WTC11 (cell line): ENCODE data around the gene AFF2. TPM values are rescaled to one million over a fixed set of nuclear protein-coding genes. Genes with fewer than 3 reads are reported as not detected.

Source experiments
- ATAC-seq: fragments of 200-7000 bp; cut with Tn5 transposase; 2 replicates; pipeline ENCODE4 v1.10.0; 2021; ENCODE audit warnings: mild to moderate bottlenecking, moderate library complexity
- CTCF ChIA-PET: fragments of 300-600 bp; sonication (Branson Sonifier 250); formaldehyde crosslinking; loops from one replicate; lab custom pipeline; 2021; ENCODE audit warnings: antibody characterized with exemption; lab: Charles Lee
- POLR2A ChIA-PET: fragments of 350-600 bp; sonication (Branson Sonifier 250); formaldehyde crosslinking; loops from one replicate; lab custom pipeline; 2021; ENCODE audit warnings: antibody characterized with exemption; lab: Charles Lee
- DNase-seq: peaks from one replicate; pipeline ENCODE4 v3.0.0; 2021; ENCODE audit warnings: low spot score
- H3K27ac Mint-ChIP-seq: 2 replicates; pipeline ENCODE4 v1.8.0; 2021; ENCODE audit warnings: mixed read lengths
- H3K27me3 Mint-ChIP-seq: 2 replicates; pipeline ENCODE4 v1.8.0; 2021; ENCODE audit warnings: low read depth, mild to moderate bottlenecking, moderate library complexity, mixed read lengths
- H3K36me3 Mint-ChIP-seq: 2 replicates; pipeline ENCODE4 v1.8.0; 2021; ENCODE audit warnings: mixed read lengths
- H3K4me1 Mint-ChIP-seq: 2 replicates; pipeline ENCODE4 v1.8.0; 2022; ENCODE audit warnings: mixed read lengths
- H3K4me3 Mint-ChIP-seq: 2 replicates; pipeline ENCODE4 v1.8.0; 2021; ENCODE audit warnings: mild to moderate bottlenecking, moderate library complexity, mixed read lengths
- H3K9me3 Mint-ChIP-seq: 2 replicates; pipeline ENCODE4 v1.8.0; 2021; ENCODE audit warnings: mixed read lengths
- AR ChIP-seq: fragments of 250-450 bp; sonication (Bioruptor Pico); IDR thresholded peaks from 2 replicates; pipeline ENCODE4 v1.9.0; 2021; ENCODE audit warnings: mild to moderate bottlenecking
- ATF1 ChIP-seq: sonication (generic); formaldehyde crosslinking; IDR thresholded peaks from 2 replicates; pipeline ENCODE4 v1.8.1; 2023; ENCODE audit warnings: mild to moderate bottlenecking, moderate library complexity, missing genetic modification reagents
- ATF2 ChIP-seq: sonication (generic); formaldehyde crosslinking; IDR thresholded peaks from 2 replicates; pipeline ENCODE4 v1.8.1; 2022; ENCODE audit warnings: low read depth, missing genetic modification reagents, borderline replicate concordance
- FOXP4 ChIP-seq: sonication (generic); formaldehyde crosslinking; IDR thresholded peaks from 2 replicates; pipeline ENCODE4 v1.8.0; 2022; ENCODE audit warnings: mild to moderate bottlenecking, missing genetic modification reagents
- GTF2I ChIP-seq: fragments of 250-450 bp; sonication (Bioruptor Pico); conservative IDR thresholded peaks from 2 replicates; pipeline ENCODE4 v1.4.0; 2021; ENCODE audit warnings: mild to moderate bottlenecking
- HMGA2 ChIP-seq: fragments of 250-450 bp; sonication (Bioruptor Pico); IDR thresholded peaks from 2 replicates; pipeline ENCODE4 v1.4.0; 2021; ENCODE audit warnings: mild to moderate bottlenecking, moderate library complexity
- HMGXB4 ChIP-seq: sonication (generic); formaldehyde crosslinking; IDR thresholded peaks from 2 replicates; pipeline ENCODE4 v1.8.1; 2023; ENCODE audit warnings: mild to moderate bottlenecking, moderate library complexity, missing genetic modification reagents
- MLX ChIP-seq: sonication (generic); formaldehyde crosslinking; IDR thresholded peaks from 2 replicates; pipeline ENCODE4 v1.8.1; 2023; ENCODE audit warnings: mild to moderate bottlenecking, missing genetic modification reagents, moderate library complexity
- NFATC4 ChIP-seq: fragments of 250-450 bp; sonication (Bioruptor Pico); IDR thresholded peaks from 2 replicates; pipeline ENCODE4 v1.9.0; 2021; ENCODE audit warnings: mild to moderate bottlenecking
- NFE2L1 ChIP-seq: sonication (generic); formaldehyde crosslinking; IDR thresholded peaks from 2 replicates; pipeline ENCODE4 v1.8.1; 2023; ENCODE audit warnings: missing genetic modification reagents
- NFYB ChIP-seq: sonication (generic); formaldehyde crosslinking; conservative IDR thresholded peaks from 2 replicates; pipeline ENCODE4 v1.8.0; 2022; ENCODE audit warnings: low read depth, missing genetic modification reagents
- NR1H2 ChIP-seq: sonication (generic); formaldehyde crosslinking; IDR thresholded peaks from 2 replicates; pipeline ENCODE4 v1.9.0; 2021; ENCODE audit warnings: mild to moderate bottlenecking, moderate library complexity, missing genetic modification reagents
- NR2C2 ChIP-seq: sonication (generic); formaldehyde crosslinking; IDR thresholded peaks from 2 replicates; pipeline ENCODE4 v1.8.0; 2022; ENCODE audit warnings: mild to moderate bottlenecking, missing genetic modification reagents
- OVOL2 ChIP-seq: fragments of 250-450 bp; sonication (Bioruptor Pico); IDR thresholded peaks from 2 replicates; pipeline ENCODE4 v1.9.0; 2021; ENCODE audit warnings: mild to moderate bottlenecking, borderline replicate concordance
- PRDM15 ChIP-seq: sonication (generic); formaldehyde crosslinking; IDR thresholded peaks from 2 replicates; pipeline ENCODE4 v1.8.0; 2022; ENCODE audit warnings: missing genetic modification reagents
- SMAD4 ChIP-seq: sonication (generic); formaldehyde crosslinking; IDR thresholded peaks from 2 replicates; pipeline ENCODE4 v1.8.0; 2022; ENCODE audit warnings: mild to moderate bottlenecking, missing genetic modification reagents
- TEAD1 ChIP-seq: sonication (generic); formaldehyde crosslinking; IDR thresholded peaks from 2 replicates; pipeline ENCODE4 v1.8.0; 2022; ENCODE audit warnings: mild to moderate bottlenecking, missing genetic modification reagents
- ZNF138 ChIP-seq: sonication (generic); formaldehyde crosslinking; conservative IDR thresholded peaks from 2 replicates; pipeline ENCODE4 v1.8.1; 2022; ENCODE audit warnings: mild to moderate bottlenecking, moderate library complexity, missing genetic modification reagents
- ZNF219 ChIP-seq: sonication (generic); formaldehyde crosslinking; IDR thresholded peaks from 2 replicates; pipeline ENCODE4 v1.8.0; 2023; ENCODE audit warnings: missing genetic modification reagents, mild to moderate bottlenecking, borderline replicate concordance
- total RNA-seq: library from RNA; stranded (reverse); gene quantifications from 3 replicates; pipeline ENCODE4 v1.2.3, GENCODE V29; 2021

Gene AFF2
- total RNA-seq, 1 experiment from 2014 or later = 7.6 TPM

GRCh38 chrX:148700021-148700420 lies 199.6 kb downstream of the AFF2 start:
- ChIA-PET POLR2A (no interaction called here), CTCF (interaction anchor here (0.6 kb wide), 1 partner anchor 326 kb away, joined by 4 read pairs; no protein-coding TSS in a partner anchor)
- Mint-ChIP-seq H3K36me3 (no peaks in the 10 kb centered on the region), H3K27me3 (no peaks in the 10 kb centered on the region), H3K27ac (no peak overlapping the region), H3K9me3 (no peaks in the 10 kb centered on the region), H3K4me3 (no peak overlapping the region), H3K4me1 (peaks cover 8% of the 10 kb centered on the region)
- DNase-seq (no peak), ATAC-seq (no peak)
- TF ChIP-seq NR1H2 = no peak
- TF ChIP-seq GTF2I (CRISPR knock-in tag) = no peak
- no peak for TF ChIP-seq OVOL2 (CRISPR knock-in tag)
- no peak for TF ChIP-seq HMGA2
- no peak for TF ChIP-seq NR2C2
- no peak for TF ChIP-seq NFYB (CRISPR knock-in tag)
- no peak for TF ChIP-seq PRDM15
- TF ChIP-seq ZNF138 (CRISPR knock-in tag) = no peak
- TF ChIP-seq NFE2L1 (CRISPR knock-in tag) = no peak
- TF ChIP-seq NFATC4 = no peak
- TF ChIP-seq FOXP4 = no peak
- TF ChIP-seq ATF2 (CRISPR knock-in tag) = no peak
- no peak for TF ChIP-seq ATF1 (CRISPR knock-in tag)
- TF ChIP-seq TEAD1 = no peak
- TF ChIP-seq ZNF219 = no peak
- TF ChIP-seq AR (CRISPR knock-in tag) = no peak
- TF ChIP-seq MLX (CRISPR knock-in tag) = no peak
- no peak for TF ChIP-seq SMAD4 (CRISPR knock-in tag)
- TF ChIP-seq HMGXB4 = no peak
